Fibroblast of pulmonary artery (primary cell): ENCODE data around the gene SMC3.
"Not testable (repeated sequence)": the region's sequence is repeated elsewhere in the genome, so short reads cannot be mapped to it uniquely, and the experiment has no call there.

Source experiments
- DNase-seq: peaks from one replicate; pipeline ENCODE4 v3.0.0-alpha.2; 2010; ENCODE audit warnings: low read depth
- H3K4me3 ChIP-seq: replicated peaks from 2 replicates; pipeline ENCODE4 v1.5.1; 2011; ENCODE audit warnings: low read depth, mild to moderate bottlenecking, control low read depth, low read length, moderate library complexity
- CTCF ChIP-seq: IDR thresholded peaks from 2 replicates; pipeline ENCODE4 v1.5.1; 2011; ENCODE audit warnings: mild to moderate bottlenecking, control low read depth, low read length, inconsistent platforms; ENCODE audit errors: missing control alignments

SMC3 gene

GRCh38 chr10:110608087-110608486, 40.6 kb downstream of the SMC3 start:
- no peak for TF ChIP-seq CTCF
- DNase-seq: no peak
- H3K4me3 ChIP-seq: no peak overlapping the region

- H3K4me3 ChIP-seq: no peak overlapping the region
- DNase-seq: no peak
- no peak for TF ChIP-seq CTCF
Measured at GRCh38 chr10:110609605-110610004, 42.1 kb downstream of the SMC3 start.

GRCh38 chr10:110610308-110610774, 42.8 kb downstream of the SMC3 start:
- TF ChIP-seq CTCF: peak; percentile 87
- H3K4me3 ChIP-seq: no peak overlapping the region
- peak; percentile 58 for DNase-seq

- DNase-seq, H3K4me3 ChIP-seq: not testable (repeated sequence)
Measured at GRCh38 chr10:110610781-110611180, 43.3 kb downstream of the SMC3 start.

- no peak for DNase-seq
- no peak overlapping the region for H3K4me3 ChIP-seq
- TF ChIP-seq CTCF: no peak
Measured at GRCh38 chr10:110612087-110612486, 44.6 kb downstream of the SMC3 start.

- no peak for TF ChIP-seq CTCF
- DNase-seq: no peak
- no peak overlapping the region for H3K4me3 ChIP-seq
Measured at GRCh38 chr10:110612629-110613028, 45.1 kb downstream of the SMC3 start.

- H3K4me3 ChIP-seq: no peak overlapping the region
- DNase-seq: no peak
- no peak for TF ChIP-seq CTCF
Measured at GRCh38 chr10:110613341-110613995, 46.0 kb downstream of the SMC3 start.
